MM.1S (cell line): ENCODE results near the gene IPMK.
A peak's percentile ranks its signal among the peaks of the same experiment; 100 is the strongest.

Experiments
- DNase-seq: peaks from one replicate; pipeline ENCODE4 v3.0.0-alpha.2; 2015
- H2AFZ ChIP-seq: fragments of 300-600 bp; sonication (generic); 2 replicates; pipeline ENCODE4 v1.6.0; 2016; ENCODE audit warnings: antibody characterized with exemption, low read length
- H3F3A ChIP-seq: fragments of 300-600 bp; sonication (generic); 2 replicates; pipeline ENCODE4 v1.6.1; 2016; ENCODE audit warnings: mild to moderate bottlenecking, antibody characterized with exemption, low read length, moderate library complexity, mixed read lengths; ENCODE audit not compliant: insufficient read depth
- H3K27ac ChIP-seq: fragments of 300-600 bp; sonication (generic); 2 replicates; pipeline ENCODE4 v1.5.1; 2016; ENCODE audit warnings: mild to moderate bottlenecking, low read length
- H3K27me3 ChIP-seq: fragments of 300-600 bp; sonication (generic); replicated peaks from 2 replicates; pipeline ENCODE4 v1.6.0; 2016; ENCODE audit warnings: low read length; ENCODE audit not compliant: insufficient read depth
- H3K36me3 ChIP-seq: fragments of 300-600 bp; sonication (generic); replicated peaks from 2 replicates; pipeline ENCODE4 v1.6.1; 2016; ENCODE audit warnings: mild to moderate bottlenecking, low read length, mixed read lengths; ENCODE audit not compliant: insufficient read depth
- H3K4me1 ChIP-seq: fragments of 300-600 bp; sonication (generic); 2 replicates; pipeline ENCODE4 v1.6.1; 2016; ENCODE audit warnings: low read length, mixed read lengths
- H3K4me2 ChIP-seq: fragments of 300-600 bp; sonication (generic); 2 replicates; pipeline ENCODE4 v1.6.0; 2016; ENCODE audit warnings: low read depth, low read length
- H3K4me3 ChIP-seq: fragments of 300-600 bp; sonication (generic); 2 replicates; pipeline ENCODE4 v1.5.1; 2016; ENCODE audit warnings: low read length, mixed read lengths
- H3K79me2 ChIP-seq: fragments of 300-600 bp; sonication (generic); 2 replicates; pipeline ENCODE4 v1.6.1; 2016; ENCODE audit warnings: mixed run types, low read length, mixed read lengths
- H3K9ac ChIP-seq: fragments of 300-600 bp; sonication (generic); 2 replicates; pipeline ENCODE4 v1.6.1; 2016; ENCODE audit warnings: low read length, mixed read lengths
- H3K9me2 ChIP-seq: fragments of 300-600 bp; sonication (generic); replicated peaks from 2 replicates; pipeline ENCODE4 v1.6.1; 2016; ENCODE audit warnings: mild to moderate bottlenecking, low read length, mixed read lengths; ENCODE audit not compliant: insufficient read depth
- H3K9me3 ChIP-seq: fragments of 300-600 bp; sonication (generic); replicated peaks from 2 replicates; pipeline ENCODE4 v1.6.1; 2016; ENCODE audit warnings: mild to moderate bottlenecking, low read length, mixed read lengths; ENCODE audit not compliant: insufficient read depth
- H4K20me1 ChIP-seq: fragments of 300-600 bp; sonication (generic); 2 replicates; pipeline ENCODE4 v1.6.1; 2016; ENCODE audit warnings: mild to moderate bottlenecking, low read length, moderate library complexity, mixed read lengths; ENCODE audit not compliant: insufficient read depth
- CTCF ChIP-seq: fragments of 300-600 bp; sonication (generic); IDR thresholded peaks from 2 replicates; pipeline ENCODE4 v1.5.1; 2016; ENCODE audit warnings: antibody characterized with exemption, low read length, mixed read lengths
- EZH2 ChIP-seq: fragments of 300-600 bp; sonication (generic); optimal IDR thresholded peaks from 2 replicates; pipeline ENCODE3; 2017; ENCODE audit warnings: low read depth, mild to moderate bottlenecking, antibody characterized with exemption, low read length, mixed read lengths
- EZH2phosphoT487 ChIP-seq: fragments of 300-600 bp; sonication (generic); IDR thresholded peaks from 2 replicates; pipeline ENCODE4 v1.6.1; 2018; ENCODE audit warnings: antibody characterized with exemption, low read length

IPMK gene

GRCh38 chr10:58269782-58270290 is 2.1 kb upstream of the IPMK start:
- H3K36me3 ChIP-seq, result no peaks in the 10 kb centered on the region
- H3F3A ChIP-seq, result peaks cover 27% of the 10 kb centered on the region
- peak; percentile 18 for DNase-seq
- no peaks in the 10 kb centered on the region for H4K20me1 ChIP-seq
- H3K79me2 ChIP-seq, result peaks cover 75% of the 10 kb centered on the region
- TF ChIP-seq CTCF (no peak), EZH2phosphoT487 (no peak), EZH2 (no peak)
- H3K9ac ChIP-seq, result peak overlapping the region; percentile 75
- no peaks in the 10 kb centered on the region for H3K9me3 ChIP-seq
- H3K4me3 ChIP-seq, result peak overlapping the region; percentile 70
- H3K4me1 ChIP-seq, result peaks cover 7% of the 10 kb centered on the region; the same call in 1 of the 2 replicates
- H3K27ac ChIP-seq, result peak overlapping the region; percentile 76; the same call in 1 of the 2 replicates
- H2AFZ ChIP-seq, result peak overlapping the region; percentile 72
- H3K27me3 ChIP-seq, result no peaks in the 10 kb centered on the region
- peak overlapping the region; percentile 90 for H3K4me2 ChIP-seq
- H3K9me2 ChIP-seq, result no peaks in the 10 kb centered on the region

- no peaks in the 10 kb centered on the region for H3K36me3 ChIP-seq
- H3K9me2 ChIP-seq, result no peaks in the 10 kb centered on the region
- H2AFZ ChIP-seq, result peak within 1 kb of the TSS; percentile 78
- H3K27ac ChIP-seq, result peak within 1 kb of the TSS; percentile 76
- H3F3A ChIP-seq, result peaks cover 27% of the 10 kb centered on the region
- H3K4me1 ChIP-seq, result peaks cover 7% of the 10 kb centered on the region; the same call in 1 of the 2 replicates
- TF ChIP-seq EZH2phosphoT487 (no peak), EZH2 (no peak), CTCF (no peak)
- H3K9ac ChIP-seq, result peak within 1 kb of the TSS; percentile 75
- peak; percentile 100 for DNase-seq
- H4K20me1 ChIP-seq, result no peaks in the 10 kb centered on the region
- H3K9me3 ChIP-seq, result no peaks in the 10 kb centered on the region
- peaks cover 76% of the 10 kb centered on the region for H3K79me2 ChIP-seq
- peak within 1 kb of the TSS; percentile 91 for H3K4me2 ChIP-seq
- no peaks in the 10 kb centered on the region for H3K27me3 ChIP-seq
- peak within 1 kb of the TSS; percentile 70 for H3K4me3 ChIP-seq
Measured at GRCh38 chr10:58268946-58269781, 1.5 kb upstream of the IPMK start, which contains the start of gene CISD1. TSS of gene CISD1 (plus strand) at chr10:58269162. CDS start at chr10:58269274, 112 bp downstream.

GRCh38 chr10:58268454-58268945 is 806 bp upstream of the IPMK start:
- Histone ChIP-seq H3K79me2 (peaks cover 81% of the 10 kb centered on the region), H3K27ac (peak overlapping the region; percentile 76), H3K9ac (peak overlapping the region; percentile 56), H3F3A (peaks cover 27% of the 10 kb centered on the region), H3K36me3 (no peaks in the 10 kb centered on the region), H3K4me3 (peak overlapping the region; percentile 67), H3K27me3 (no peaks in the 10 kb centered on the region), H3K9me3 (no peaks in the 10 kb centered on the region), H3K4me2 (peak overlapping the region; percentile 91), H2AFZ (peak overlapping the region; percentile 78), H3K4me1 (peaks cover 7% of the 10 kb centered on the region; the same call in 1 of the 2 replicates), H4K20me1 (no peaks in the 10 kb centered on the region), H3K9me2 (no peaks in the 10 kb centered on the region)
- DNase-seq, result no peak
- TF ChIP-seq EZH2 (no peak), EZH2phosphoT487 (no peak)
